Motor neuron (in vitro differentiated cells): ENCODE results near the gene ADORA1. TPM values are rescaled to one million over a fixed set of nuclear protein-coding genes. Genes with fewer than 3 reads are reported as not detected.
A peak's percentile ranks its signal among the peaks of the same experiment; 100 is the strongest.

Source experiments
- ATAC-seq, 8 experiments: fragments of 200-7000 bp; cut with Tn5 transposase; replicated peaks in 6 of 8; 2 replicates each; pipeline ENCODE4 v1.8.0; 2021; ENCODE audit warnings: mild to moderate bottlenecking in 8 of 8, moderate library complexity in 8 of 8
- H3K27ac ChIP-seq, 2 donors: fragments of 250-450 bp; sonication (Bioruptor Pico); 2 replicates each; pipeline ENCODE4 v1.9.0; 2021; ENCODE audit warnings: antibody characterized with exemption in 2 of 2, mild to moderate bottlenecking in 2 of 2, moderate library complexity in 1 of 2
- H3K4me1 ChIP-seq, 2 donors: fragments of 250-450 bp; sonication (Bioruptor Pico); replicated peaks in 1 of 2; 2 replicates each; pipeline ENCODE4 v1.6.1; 2021; ENCODE audit warnings: antibody characterized with exemption in 2 of 2, mild to moderate bottlenecking in 2 of 2, moderate library complexity in 1 of 2
- H3K4me3 ChIP-seq, 5 donors: fragments of 250-450 bp; sonication (Bioruptor Pico); 2 replicates each; pipeline ENCODE4 v1.9.0; 2021; ENCODE audit warnings: antibody characterized with exemption in 5 of 5, mild to moderate bottlenecking in 5 of 5, moderate library complexity in 4 of 5
- WGBS, 10 experiments: fragments of 450-650 bp; shearing (Covaris generic); methylation state at CpG; one replicate each; pipeline ENCODE4 v1.0.0; 2022; 5-methylcytosine and 5-hydroxymethylcytosine counted together
- in situ Hi-C, 9 experiments: fragments of 400-800 bp; cut with MboI; loops; one replicate each; pipeline ENCODE4 v1.15.0; 2021; ENCODE audit warnings: low sequenced_read_pairs in 9 of 9, low pct_unique_long_range_greater_than_20kb in 2 of 9; ENCODE audit not compliant: unreplicated experiment in 9 of 9
- total RNA-seq, 8 experiments: library from RNA; unstranded; fragments of 300-600 nt; gene quantifications; 2 replicates each; pipeline versions ENCODE4 v1.2.3 to v1.2.4, GENCODE V29; 2022

The ADORA1 gene
- total RNA-seq, 8 experiments from 2014 or later = 3.2 to 15.5 (median 3.9) TPM

GRCh38 chr1:203128716-203129500, 1.4 kb downstream of the ADORA1 start:
- Histone ChIP-seq H3K4me1 (peaks cover 19 to 23% of the 10 kb centered on the region in 2 donors), H3K4me3 (peak overlapping the region in 4 of 5 donors; percentile 31 to 39 (median 33)), H3K27ac (no peak overlapping the region)
- in situ Hi-C loops = loop anchor here in 1 of 9 experiments (10.0 kb wide), 1 partner anchor 86 kb away; no protein-coding TSS in a partner anchor
- 83 to 100% (median 91%) methylated on average over 1 to 10 of the region's 29 CpGs; no CpG with 5 or more reads in 3 of the 10 experiments for WGBS, 10 experiments
- no peak for ATAC-seq

DNA sequence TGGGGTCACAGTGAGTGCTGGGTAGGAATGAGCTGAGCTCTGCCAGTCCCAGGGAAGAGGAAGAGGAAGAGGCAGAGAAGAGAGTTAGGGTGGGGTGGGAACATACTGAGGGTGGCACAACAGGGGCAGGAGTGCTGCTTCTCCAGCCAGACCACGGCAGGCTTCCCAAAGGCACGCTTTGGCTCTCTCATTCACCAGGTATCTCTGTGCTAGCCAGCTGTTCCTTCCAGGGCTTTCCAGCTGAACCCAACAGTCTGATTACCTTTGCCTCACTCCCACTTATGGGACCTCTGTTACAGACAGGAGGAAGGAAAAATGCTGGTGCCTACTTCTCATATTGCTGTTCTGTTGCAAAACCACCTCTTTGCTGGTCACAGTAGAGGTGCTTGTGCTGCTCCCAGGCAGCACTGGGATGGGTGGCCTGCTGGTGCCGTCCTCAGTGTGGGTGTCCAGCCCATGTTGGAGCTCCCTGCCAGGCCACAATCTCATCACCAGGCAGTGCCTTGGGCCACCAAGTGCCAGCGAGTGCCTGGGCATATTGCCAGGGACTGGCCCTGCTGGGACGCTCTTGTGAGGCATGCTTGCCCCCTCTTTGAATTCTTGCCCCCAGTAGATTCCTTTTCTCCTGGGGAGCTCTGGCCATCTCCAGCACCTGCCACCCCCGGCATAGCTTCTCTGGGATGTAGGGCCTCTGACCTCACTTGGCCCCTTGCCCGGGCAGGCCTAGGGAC, 2.1 kb downstream of the ADORA1 start:
- WGBS, 10 experiments = 0 to 83% (median 54%) methylated on average over 1 to 5 of the region's 7 CpGs; no CpG with 5 or more reads in 2 of the 10 experiments
- Histone ChIP-seq H3K4me1 (peaks cover 19 to 23% of the 10 kb centered on the region in 2 donors), H3K27ac (no peak overlapping the region), H3K4me3 (no peak overlapping the region)
- no peak for ATAC-seq
- in situ Hi-C loops = loop anchor here in 1 of 9 experiments (10.0 kb wide), 1 partner anchor 85 kb away; no protein-coding TSS in a partner anchor

GRCh38 chr1:203130358-203130985, 2.9 kb downstream of the ADORA1 start:
- Histone ChIP-seq H3K4me1 (peaks cover 19 to 23% of the 10 kb centered on the region in 2 donors), H3K4me3 (no peak overlapping the region), H3K27ac (no peak overlapping the region)
- in situ Hi-C loops = no loop called here
- 60 to 100% (median 76%) methylated on average over 1 to 3 of the region's 3 CpGs; no CpG with 5 or more reads in 5 of the 10 experiments for WGBS, 10 experiments
- ATAC-seq = no peak

DNA sequence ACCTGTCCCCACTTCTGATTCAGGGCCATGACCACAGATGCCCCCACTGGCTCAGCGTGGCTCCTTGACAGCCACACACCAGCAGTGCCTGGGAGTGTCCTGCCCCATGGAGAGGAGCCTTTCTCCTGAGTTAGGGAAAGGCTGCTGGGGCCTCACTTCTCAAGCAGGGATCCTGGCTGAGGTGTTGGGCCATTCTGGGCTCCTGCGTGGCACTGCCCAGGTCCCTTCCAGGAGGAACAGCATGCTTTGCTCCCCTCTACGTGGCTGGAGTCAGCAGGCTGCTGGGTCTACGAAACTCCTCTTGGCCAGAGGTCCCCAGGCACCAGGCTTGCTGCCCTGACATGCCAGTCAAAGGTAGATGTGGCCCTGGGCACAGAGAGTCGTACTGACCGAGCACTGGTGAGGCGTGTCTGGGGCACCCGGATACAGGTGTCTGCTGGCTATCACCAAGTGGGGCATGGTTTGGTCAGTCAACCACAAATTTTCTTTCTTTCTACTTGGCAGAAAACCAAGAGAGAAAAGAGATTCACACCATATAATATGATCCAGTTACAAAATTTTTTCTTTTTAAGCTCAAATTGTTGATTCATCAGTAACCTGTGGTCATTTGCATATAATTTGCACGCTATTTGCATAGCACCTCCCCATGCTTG, 4.1 kb downstream of the ADORA1 start:
- 0 to 92% (median 86%) methylated on average over 1 to 7 of the region's 9 CpGs; no CpG with 5 or more reads in 1 of the 10 experiments for WGBS, 10 experiments
- H3K27ac ChIP-seq = no peak overlapping the region
- H3K4me1 ChIP-seq = peaks cover 16 to 20% of the 10 kb centered on the region in 2 donors

GRCh38 chr1:203133970-203134725, 6.6 kb downstream of the ADORA1 start:
- WGBS, 10 experiments = 38 to 100% (median 79%) methylated on average over 2 to 12 of the region's 12 CpGs; no CpG with 5 or more reads in 2 of the 10 experiments
- peak in 3 of 8 experiments; percentile 68 to 86 (median 73) for ATAC-seq
- H3K4me3 ChIP-seq = no peak overlapping the region
- peaks cover 3% of the 10 kb centered on the region in 2 donors for H3K4me1 ChIP-seq
- H3K27ac ChIP-seq = no peak overlapping the region
- in situ Hi-C loops = no loop called here

More for the DNA sequence above, 4.1 kb downstream of the ADORA1 start:
- no peak for ATAC-seq
- H3K4me3 ChIP-seq = no peak overlapping the region
- in situ Hi-C loops = no loop called here

- no peak overlapping the region for H3K27ac ChIP-seq
- in situ Hi-C loops = no loop called here
- 50 to 86% (median 63%) methylated on average over 1 to 6 of the region's 8 CpGs; no CpG with 5 or more reads in 3 of the 10 experiments for WGBS, 10 experiments
- peak in 1 of 8 experiments; percentile 2 for ATAC-seq
- H3K4me1 ChIP-seq = peaks cover 13 to 15% of the 10 kb centered on the region in 2 donors
- H3K4me3 ChIP-seq = no peak overlapping the region
Measured at GRCh38 chr1:203135636-203136305, 8.2 kb downstream of the ADORA1 start.

DNA sequence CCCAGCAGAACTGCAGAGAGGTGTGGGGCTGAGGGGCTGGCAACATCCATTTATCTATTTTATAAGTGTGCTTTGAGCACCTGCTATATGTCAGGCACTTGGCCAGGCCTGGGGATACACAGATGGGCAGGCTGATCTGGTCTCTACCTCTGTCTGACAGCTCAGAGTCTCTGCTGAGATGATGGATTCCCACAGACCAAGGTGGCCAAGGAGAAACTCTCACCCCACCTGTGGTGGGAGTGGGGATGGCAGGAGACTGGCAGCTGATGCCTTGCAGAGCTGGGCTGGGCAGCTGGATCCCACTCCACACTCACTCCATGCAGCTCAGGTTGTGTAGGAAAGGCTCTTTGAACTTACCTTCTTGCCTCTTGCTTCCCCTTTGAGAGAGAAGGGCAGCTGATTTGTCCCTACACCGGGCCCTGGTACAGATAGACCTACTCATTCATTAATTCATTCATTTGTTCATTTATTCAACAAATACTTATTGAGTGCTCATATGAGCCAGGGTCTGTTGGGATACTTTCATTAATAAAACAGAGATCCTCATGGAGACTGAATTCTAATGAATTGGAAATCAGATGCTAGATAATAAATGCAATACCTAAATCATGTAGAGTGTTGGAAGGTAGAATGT, 9.0 kb downstream of the ADORA1 start:
- no peak overlapping the region for H3K4me3 ChIP-seq
- ATAC-seq = no peak
- peaks cover 17 to 22% of the 10 kb centered on the region in 2 donors for H3K4me1 ChIP-seq
- 80 to 100% (median 100%) methylated on average over 1 of the region's 1 CpG; no CpG with 5 or more reads in 6 of the 10 experiments for WGBS, 10 experiments
- in situ Hi-C loops = no loop called here
- no peak overlapping the region for H3K27ac ChIP-seq

DNA sequence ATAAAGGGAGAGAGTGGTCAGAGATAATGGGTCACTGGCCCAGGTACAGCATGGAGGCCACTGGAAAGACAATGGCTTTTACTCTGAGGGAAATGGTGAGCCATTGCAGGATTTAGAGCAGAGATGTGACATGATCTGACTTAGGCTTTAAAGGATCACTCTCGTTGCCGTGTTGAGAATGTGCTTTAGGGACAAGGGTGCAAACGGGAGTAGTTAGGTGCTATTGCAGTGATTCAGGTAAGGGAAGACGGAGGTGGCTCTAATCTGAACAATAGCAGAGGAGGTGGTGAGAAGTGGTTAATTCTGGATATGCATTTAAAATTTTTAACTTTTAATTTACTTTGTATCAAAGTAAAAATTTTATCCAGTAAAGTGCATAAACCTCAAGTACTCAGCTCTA, 9.8 kb downstream of the ADORA1 start:
- no peak overlapping the region for H3K4me3 ChIP-seq
- in situ Hi-C loops = no loop called here
- ATAC-seq = no peak
- H3K4me1 ChIP-seq = peaks cover 17 to 24% of the 10 kb centered on the region in 2 donors
- 64 to 100% (median 86%) methylated on average over 1 to 4 of the region's 4 CpGs; no CpG with 5 or more reads in 2 of the 10 experiments for WGBS, 10 experiments
- H3K27ac ChIP-seq = no peak overlapping the region

GRCh38 chr1:203138066-203138465, 10.5 kb downstream of the ADORA1 start:
- no peak overlapping the region for H3K4me3 ChIP-seq
- WGBS, 10 experiments = 56 to 100% (median 93%) methylated on average over 1 to 3 of the region's 3 CpGs; no CpG with 5 or more reads in 1 of the 10 experiments
- no peak overlapping the region for H3K27ac ChIP-seq
- in situ Hi-C loops = no loop called here
- peaks cover 17 to 24% of the 10 kb centered on the region in 2 donors for H3K4me1 ChIP-seq
- ATAC-seq = no peak

- Histone ChIP-seq H3K4me1 (peaks cover 22 to 24% of the 10 kb centered on the region in 2 donors), H3K4me3 (no peak overlapping the region), H3K27ac (peak overlapping the region in 1 of 2 donors; percentile 42)
- peak in 4 of 8 experiments; percentile 38 to 70 (median 60) for ATAC-seq
- in situ Hi-C loops = no loop called here
- 58 to 97% (median 89%) methylated on average over 3 to 8 of the region's 8 CpGs; no CpG with 5 or more reads in 1 of the 10 experiments for WGBS, 10 experiments
Measured at GRCh38 chr1:203139976-203140475, 12.5 kb downstream of the ADORA1 start.
